Osteocyte (in vitro differentiated cells): ENCODE data around the gene SORD. TPM values are rescaled to one million over a fixed set of nuclear protein-coding genes. Genes with fewer than 3 reads are reported as not detected.

ENCODE experiments used
- DNase-seq: peaks from one replicate; pipeline ENCODE4 v3.0.0; 2021; ENCODE audit warnings: mixed read lengths; ENCODE audit not compliant: unreplicated experiment; ENCODE audit errors: extremely low spot score
- H3K27ac Mint-ChIP-seq: one replicate; pipeline ENCODE4 v1.8.0; 2021; ENCODE audit warnings: mild to moderate bottlenecking, mixed read lengths; ENCODE audit not compliant: unreplicated experiment
- H3K27me3 Mint-ChIP-seq: one replicate; pipeline ENCODE4 v1.8.0; 2021; ENCODE audit warnings: mixed read lengths; ENCODE audit not compliant: unreplicated experiment
- H3K36me3 Mint-ChIP-seq: one replicate; pipeline ENCODE4 v1.8.0; 2021; ENCODE audit warnings: mixed read lengths; ENCODE audit not compliant: unreplicated experiment
- H3K4me1 Mint-ChIP-seq: one replicate; pipeline ENCODE4 v1.8.0; 2021; ENCODE audit warnings: mixed read lengths; ENCODE audit not compliant: unreplicated experiment
- H3K4me3 Mint-ChIP-seq: one replicate; pipeline ENCODE4 v1.8.0; 2021; ENCODE audit warnings: mild to moderate bottlenecking, moderate library complexity, mixed read lengths; ENCODE audit not compliant: unreplicated experiment
- H3K9me3 Mint-ChIP-seq: one replicate; pipeline ENCODE4 v1.8.0; 2021; ENCODE audit warnings: mixed read lengths; ENCODE audit not compliant: unreplicated experiment
- CTCF ChIP-seq: fragments of 200-600 bp; sonication (generic); IDR thresholded peaks from 2 replicates; pipeline ENCODE4 v1.5.0; 2021; ENCODE audit warnings: antibody characterized with exemption, mild to moderate bottlenecking, moderate library complexity
- total RNA-seq: library from RNA; stranded (reverse); gene quantifications from 2 replicates; pipeline ENCODE4 v1.2.1, GENCODE V29; 2021

Gene SORD
- total RNA-seq, 1 donor from 2014 or later: 9.8 TPM

GRCh38 chr15:45115312-45115820 lies 92.4 kb downstream of the SORD start:
- Mint-ChIP-seq H3K9me3 (no peaks in the 10 kb centered on the region), H3K27me3 (peaks cover 46% of the 10 kb centered on the region), H3K4me1 (peaks cover 11% of the 10 kb centered on the region), H3K4me3 (no peak overlapping the region), H3K36me3 (no peaks in the 10 kb centered on the region), H3K27ac (no peak overlapping the region)
- no peak for DNase-seq
- TF ChIP-seq CTCF: no peak

GRCh38 chr15:45116006-45116481 lies 93.0 kb downstream of the SORD start:
- Mint-ChIP-seq H3K9me3 (no peaks in the 10 kb centered on the region), H3K4me1 (peaks cover 11% of the 10 kb centered on the region), H3K27me3 (peaks cover 42% of the 10 kb centered on the region), H3K36me3 (no peaks in the 10 kb centered on the region), H3K27ac (no peak overlapping the region), H3K4me3 (no peak overlapping the region)
- TF ChIP-seq CTCF: no peak
- no peak for DNase-seq

GRCh38 chr15:45116482-45117307 lies 93.7 kb downstream of the SORD start:
- no peaks in the 10 kb centered on the region for H3K36me3 Mint-ChIP-seq
- no peak for DNase-seq
- no peak overlapping the region for H3K4me3 Mint-ChIP-seq
- peaks cover 42% of the 10 kb centered on the region for H3K27me3 Mint-ChIP-seq
- H3K9me3 Mint-ChIP-seq: no peaks in the 10 kb centered on the region
- H3K4me1 Mint-ChIP-seq: peaks cover 12% of the 10 kb centered on the region
- no peak overlapping the region for H3K27ac Mint-ChIP-seq
- no peak for TF ChIP-seq CTCF

GRCh38 chr15:45117308-45118130 lies 94.5 kb downstream of the SORD start:
- H3K4me1 Mint-ChIP-seq: peaks cover 8% of the 10 kb centered on the region
- no peaks in the 10 kb centered on the region for H3K36me3 Mint-ChIP-seq
- H3K9me3 Mint-ChIP-seq: no peaks in the 10 kb centered on the region
- no peak overlapping the region for H3K27ac Mint-ChIP-seq
- peak overlapping the region; percentile 24 for H3K4me3 Mint-ChIP-seq
- TF ChIP-seq CTCF: no peak
- H3K27me3 Mint-ChIP-seq: peaks cover 33% of the 10 kb centered on the region
- DNase-seq: no peak

GRCh38 chr15:45118131-45118588 lies 95.2 kb downstream of the SORD start:
- DNase-seq: peak; percentile 95
- Mint-ChIP-seq H3K27me3 (peaks cover 30% of the 10 kb centered on the region), H3K36me3 (no peaks in the 10 kb centered on the region), H3K9me3 (no peaks in the 10 kb centered on the region), H3K27ac (no peak overlapping the region), H3K4me3 (peak overlapping the region; percentile 24), H3K4me1 (peaks cover 7% of the 10 kb centered on the region)
- TF ChIP-seq CTCF: peak; percentile 99
